NCI-H2029 treated with DMSO at 0.1 percent for 48 hours (cell line): ENCODE measurements around the gene LAPTM5.

Experiments used
- DNase-seq: peaks from one replicate; lab custom pipeline; 2025; lab: John Stamatoyannopoulos, UW

LAPTM5 gene

GRCh38 chr1:30742300-30742962, 15.1 kb downstream of the LAPTM5 start:
- no peak for DNase-seq

- DNase-seq, result no peak
These were observed 16.2 kb downstream of the LAPTM5 start for GRCh38 chr1:30741239-30741894.

DNA sequence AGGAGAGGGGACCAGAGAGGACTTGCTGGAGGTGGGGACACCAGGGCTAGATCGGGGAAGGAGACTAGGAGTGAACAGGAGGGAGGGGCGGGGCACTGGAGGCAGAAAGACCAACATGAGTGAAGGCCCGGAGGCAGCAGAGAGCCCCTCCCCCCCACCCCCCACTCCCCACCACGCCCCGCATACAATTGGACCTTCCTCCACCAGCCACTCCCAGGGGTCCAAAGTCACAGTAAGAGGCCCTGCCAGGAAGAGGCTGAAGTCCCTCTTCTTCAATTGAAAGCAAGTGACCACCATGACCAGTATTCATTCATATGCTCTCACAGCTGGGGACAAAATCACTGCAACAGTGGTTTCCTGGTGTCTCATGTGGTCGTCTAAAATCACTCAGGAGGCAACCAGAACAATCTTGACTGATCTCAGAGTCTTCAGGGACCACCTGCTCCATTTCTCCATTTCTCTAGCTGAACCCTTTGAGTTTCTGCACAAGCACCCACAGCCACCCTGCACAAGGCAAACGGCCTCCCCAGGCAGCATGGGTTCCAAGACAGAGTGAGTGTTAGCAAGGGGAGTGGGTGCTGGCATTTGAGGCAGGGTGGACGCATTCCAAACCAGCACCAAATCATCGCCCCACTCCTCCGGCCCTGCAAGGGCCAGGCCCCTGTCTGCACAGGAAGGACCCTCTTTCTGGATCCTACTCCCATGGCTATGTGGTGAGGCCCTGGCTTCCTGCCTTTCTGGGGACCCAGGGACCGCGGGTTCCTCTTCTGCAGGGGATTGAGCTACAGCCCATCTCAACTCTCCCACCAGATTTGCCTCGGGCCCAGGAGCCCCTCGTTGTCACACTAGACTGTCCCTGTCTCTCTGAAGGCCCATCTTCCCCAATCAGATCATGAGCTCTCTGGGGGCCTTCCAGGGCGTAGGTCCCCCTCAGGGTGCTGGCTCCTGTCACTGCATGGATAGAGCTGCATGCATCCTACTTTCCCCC, 17.0 kb downstream of the LAPTM5 start:
- DNase-seq, result no peak

DNA sequence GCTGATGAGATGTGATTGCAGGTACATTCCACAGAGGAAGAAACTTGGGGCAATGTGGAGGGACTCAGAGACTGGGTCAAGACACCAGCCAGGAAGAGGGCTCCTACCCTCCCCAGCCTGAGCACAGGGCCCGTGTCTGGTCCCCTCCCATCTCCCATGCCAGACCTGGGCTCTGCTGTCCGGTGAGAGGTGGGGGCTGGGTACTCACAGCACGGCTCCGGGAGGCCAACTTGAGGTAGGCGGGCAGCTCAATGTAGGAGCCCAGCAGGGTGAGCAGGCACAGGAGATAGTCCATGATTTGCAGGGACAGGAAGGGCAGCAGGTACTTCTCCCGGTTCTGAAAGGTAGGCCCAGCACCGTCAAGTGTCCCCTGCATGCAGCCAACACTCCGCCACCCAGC, 18.0 kb downstream of the LAPTM5 start:
- DNase-seq, result no peak

DNA sequence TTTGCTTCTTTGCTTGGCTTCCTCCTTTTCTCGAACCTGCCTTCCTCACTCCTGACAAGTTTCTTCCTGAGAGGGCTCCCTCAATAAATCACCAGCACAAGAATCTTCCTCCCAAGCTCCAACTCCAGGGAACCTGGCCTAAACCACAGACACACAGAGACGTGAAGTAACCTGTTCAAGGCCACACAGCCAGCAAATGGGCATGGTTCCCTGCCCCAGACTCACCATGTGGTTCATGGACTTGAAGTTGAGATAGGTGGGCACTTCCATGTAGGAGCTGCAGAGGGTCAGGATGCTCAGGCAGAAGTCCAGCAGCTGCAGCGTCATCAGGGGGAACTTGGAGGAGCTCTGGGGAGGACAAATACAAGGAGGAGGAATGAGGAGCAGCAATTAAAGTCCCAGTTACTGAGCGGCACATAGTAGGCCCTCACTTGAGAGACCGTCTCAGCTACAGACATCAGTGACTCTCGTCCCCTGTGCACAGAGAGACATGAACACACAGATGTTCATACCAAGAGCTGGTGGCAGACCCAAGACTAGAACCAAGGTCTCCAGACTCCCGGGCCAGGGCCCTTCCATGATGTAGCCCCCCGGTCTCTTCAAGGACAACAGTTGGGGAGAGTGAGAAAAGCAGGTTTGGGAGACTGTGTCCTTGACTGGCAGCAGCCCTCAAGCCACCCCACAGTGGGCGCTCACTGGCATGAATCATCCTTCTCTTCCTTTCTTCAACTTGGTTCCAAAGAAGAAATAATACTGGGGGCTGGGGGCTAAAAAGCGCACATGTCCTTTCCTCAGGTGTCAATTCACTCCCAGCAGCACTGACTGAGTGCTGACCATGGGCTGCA, 18.6 kb downstream of the LAPTM5 start:
- no peak for DNase-seq

DNA sequence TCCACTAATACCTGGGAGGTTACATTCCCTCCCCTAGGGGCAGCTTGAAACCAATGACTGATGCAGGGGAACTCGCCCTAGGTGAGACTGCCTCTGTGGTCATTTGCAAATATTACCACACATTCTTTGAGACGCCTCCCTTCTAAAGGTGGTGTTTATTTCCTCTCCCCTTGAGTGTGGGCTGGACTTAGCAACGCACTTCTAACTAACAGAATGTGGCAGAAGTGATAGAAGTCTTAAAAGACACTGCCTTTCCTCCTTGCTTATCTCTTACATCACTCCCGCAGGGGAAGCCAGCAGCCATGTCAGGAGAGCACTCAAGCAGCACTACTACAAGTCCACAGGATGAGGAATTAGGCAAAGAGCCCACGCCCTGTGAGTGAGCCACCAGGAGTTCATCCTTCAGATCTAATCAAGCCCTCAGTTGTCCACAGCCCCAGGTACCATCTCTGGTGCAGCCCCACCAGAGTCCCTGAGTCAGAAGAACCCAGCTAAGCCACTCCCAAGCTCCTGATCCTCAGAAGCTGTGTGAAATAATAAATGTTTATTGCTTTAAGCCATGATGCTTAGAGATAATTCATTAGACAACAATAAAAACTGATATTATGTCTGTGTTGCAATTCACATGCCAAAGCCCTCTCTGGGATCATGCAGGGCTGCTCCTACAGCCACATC, 19.4 kb downstream of the LAPTM5 start:
- DNase-seq, result no peak

- DNase-seq, result no peak
These were observed 20.1 kb downstream of the LAPTM5 start for GRCh38 chr1:30737357-30738039.

GRCh38 chr1:30735668-30736498, 21.7 kb downstream of the LAPTM5 start:
- DNase-seq, result no peak

GRCh38 chr1:30735124-30735523, 22.4 kb downstream of the LAPTM5 start:
- no peak for DNase-seq

GRCh38 chr1:30734580-30734979, 23.0 kb downstream of the LAPTM5 start:
- DNase-seq, result no peak

DNA sequence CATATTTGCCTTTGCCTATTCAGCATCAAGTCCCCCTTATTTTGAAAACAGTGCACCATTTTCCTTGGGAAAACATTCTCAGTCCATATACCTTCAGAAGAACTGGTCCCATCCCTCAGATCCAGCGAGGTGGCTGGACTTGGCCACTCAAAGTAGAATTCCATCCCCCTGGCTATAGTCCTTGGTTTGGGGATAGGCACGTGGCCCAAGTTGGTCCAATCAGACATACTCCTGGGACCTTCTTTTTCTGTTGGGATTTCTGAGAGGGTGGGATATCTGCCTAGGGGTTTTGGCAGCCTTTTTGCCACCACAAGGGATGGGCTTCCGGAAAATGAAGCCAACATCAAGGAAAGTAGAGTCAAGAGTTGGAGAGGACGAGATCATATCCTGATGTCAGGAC, 23.5 kb downstream of the LAPTM5 start:
- DNase-seq, result no peak

- DNase-seq, result no peak
These were observed 24.1 kb downstream of the LAPTM5 start for GRCh38 chr1:30733493-30733892.

- no peak for DNase-seq
These were observed 25.1 kb downstream of the LAPTM5 start for GRCh38 chr1:30732277-30732996.

- no peak for DNase-seq
These were observed 25.7 kb downstream of the LAPTM5 start for GRCh38 chr1:30731806-30732276.

DNA sequence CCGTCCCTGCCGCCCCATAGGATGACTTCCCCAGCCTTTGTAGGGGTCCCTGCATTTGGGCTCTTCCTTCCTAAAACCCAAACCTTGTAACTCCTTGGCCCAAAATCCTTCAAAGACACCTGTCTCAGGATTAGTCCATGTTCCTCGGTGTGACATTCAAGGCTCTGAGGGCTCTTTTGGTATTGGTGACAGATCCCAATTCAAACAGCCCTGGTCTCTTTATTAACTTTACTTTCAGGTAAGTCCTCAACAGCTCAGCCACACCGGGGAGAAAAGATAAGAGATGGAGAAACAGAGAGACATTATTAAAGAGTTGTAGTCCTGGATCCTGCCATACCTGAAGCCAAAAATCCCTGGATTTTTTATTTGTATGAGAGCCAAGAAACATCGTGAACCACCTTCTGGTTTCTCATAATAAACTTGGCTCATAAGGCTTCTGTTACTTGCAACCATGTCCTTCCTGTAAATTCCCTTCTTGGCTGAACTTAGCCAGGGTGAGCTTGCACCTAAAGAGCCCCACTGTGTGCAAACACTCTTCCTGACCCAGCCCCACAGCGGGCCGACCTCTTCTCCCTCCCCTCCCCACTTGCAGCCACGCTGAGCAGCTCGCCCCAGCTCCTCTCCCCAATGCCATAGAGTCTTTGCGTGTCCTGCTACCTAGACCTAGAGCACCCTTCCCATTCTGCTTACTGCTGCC, 26.3 kb downstream of the LAPTM5 start:
- DNase-seq, result no peak

GRCh38 chr1:30730346-30731108, 27.0 kb downstream of the LAPTM5 start:
- no peak for DNase-seq

GRCh38 chr1:30729901-30730300, 27.7 kb downstream of the LAPTM5 start:
- no peak for DNase-seq
